HK-2 (cell line): Measurements from ENCODE around the gene SYT15.
"Not testable (repeated sequence)": the region's sequence is repeated elsewhere in the genome, so short reads cannot be mapped to it uniquely, and the experiment has no call there.

Source experiments
- DNase-seq: peaks from one replicate; pipeline ENCODE4 v3.0.0-alpha.2; 2018; ENCODE audit not compliant: unreplicated experiment

The SYT15 gene

DNA sequence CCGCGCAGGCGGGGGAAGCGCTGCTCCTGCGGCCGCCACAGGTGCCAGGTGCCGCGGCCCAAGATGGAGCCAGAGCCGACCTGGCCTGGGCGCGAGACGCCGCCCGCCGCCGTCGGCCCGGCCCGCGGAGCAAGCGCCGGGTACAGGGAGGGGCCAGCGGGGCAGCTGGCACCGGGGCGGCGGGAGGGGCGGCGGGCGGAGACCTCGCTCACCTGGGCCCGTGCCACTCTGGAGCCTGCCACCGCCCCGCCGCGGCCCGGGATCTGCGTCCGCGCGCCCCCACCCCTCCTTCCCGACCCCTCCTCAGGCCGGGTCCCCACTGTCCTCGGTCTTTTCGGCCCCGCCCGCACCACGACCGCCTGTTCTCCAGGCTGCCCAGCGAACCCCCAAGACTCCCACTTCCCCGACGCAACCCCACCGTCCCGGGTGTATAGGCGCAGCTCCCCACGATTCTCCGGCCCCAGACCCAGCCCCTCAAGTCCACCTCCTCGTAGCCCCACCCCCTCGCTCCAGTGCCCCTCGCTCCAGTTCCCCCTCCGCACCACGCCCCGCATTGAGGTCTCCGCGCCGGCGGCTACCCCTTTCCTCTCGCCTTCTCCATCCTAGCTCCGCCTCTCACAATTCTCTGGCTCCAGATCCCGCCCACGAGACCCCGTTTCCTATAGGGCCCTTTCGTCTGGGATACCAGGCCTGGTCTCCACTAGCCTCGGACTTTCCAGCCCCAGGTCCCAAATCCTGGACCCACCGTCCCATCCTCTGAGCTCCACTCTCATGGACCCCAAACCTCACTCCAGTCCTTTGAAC lies 22.2 kb upstream of the SYT15 start, which contains the start of gene GPRIN2:
Gene GPRIN2, minus strand, starts transcription at position 144 of the 804 bp plus-strand sequence. CDS start 5,922 bp downstream, outside the sequence.
- no peak for DNase-seq

DNA sequence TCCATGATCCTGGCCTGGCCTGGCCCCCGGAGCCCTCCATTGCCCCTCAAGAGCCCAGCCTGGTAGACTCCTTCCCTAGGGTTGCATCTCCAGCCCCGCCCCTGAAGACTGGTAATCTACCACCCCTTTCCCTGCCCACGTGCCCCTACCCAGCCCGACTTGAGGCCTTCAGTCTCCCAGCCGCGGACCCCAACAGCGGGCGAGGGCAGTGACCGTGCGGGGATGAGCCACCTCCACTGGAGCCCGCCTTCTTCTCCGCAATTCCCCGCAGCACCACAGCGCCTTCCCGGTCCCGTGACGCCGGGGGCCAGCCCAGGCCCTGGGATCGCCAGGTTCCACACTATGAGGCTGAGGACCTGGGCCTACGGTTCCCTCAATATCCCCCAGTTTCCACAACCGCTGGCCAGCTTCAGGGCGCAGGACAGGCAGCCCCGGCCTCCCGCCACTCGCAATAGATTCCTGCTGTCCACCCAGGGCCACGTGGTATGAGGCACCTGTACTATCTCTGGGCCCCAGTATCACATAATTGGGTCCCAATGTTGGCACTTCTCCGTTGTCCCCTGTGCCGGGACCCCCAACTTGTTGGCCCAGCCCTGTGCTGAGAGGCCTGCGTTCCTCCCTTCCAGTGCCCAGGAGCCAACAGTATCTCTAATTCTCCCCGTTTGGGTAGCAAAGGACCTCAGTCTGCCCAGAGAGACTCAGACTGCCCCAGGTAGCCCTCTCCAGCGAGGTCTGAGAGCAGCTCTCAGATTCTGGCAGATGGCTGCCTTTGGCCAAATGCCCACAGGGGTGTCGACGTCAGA lies 21.4 kb upstream of the SYT15 start:
- no peak for DNase-seq

DNA sequence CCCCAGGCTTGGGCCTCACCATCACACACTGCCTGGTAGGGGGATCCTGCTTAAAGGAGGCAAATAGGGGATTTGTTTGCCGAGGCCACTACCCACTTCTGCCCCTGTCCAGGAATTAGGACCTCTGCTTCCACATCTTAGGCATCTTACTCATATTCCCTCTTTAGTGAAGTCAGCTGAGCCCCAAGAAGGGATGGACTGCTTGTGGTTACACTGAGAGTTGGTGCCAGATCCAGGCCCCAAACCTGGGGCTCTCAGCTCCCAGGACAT lies 20.9 kb upstream of the SYT15 start:
- DNase-seq, result no peak

DNA sequence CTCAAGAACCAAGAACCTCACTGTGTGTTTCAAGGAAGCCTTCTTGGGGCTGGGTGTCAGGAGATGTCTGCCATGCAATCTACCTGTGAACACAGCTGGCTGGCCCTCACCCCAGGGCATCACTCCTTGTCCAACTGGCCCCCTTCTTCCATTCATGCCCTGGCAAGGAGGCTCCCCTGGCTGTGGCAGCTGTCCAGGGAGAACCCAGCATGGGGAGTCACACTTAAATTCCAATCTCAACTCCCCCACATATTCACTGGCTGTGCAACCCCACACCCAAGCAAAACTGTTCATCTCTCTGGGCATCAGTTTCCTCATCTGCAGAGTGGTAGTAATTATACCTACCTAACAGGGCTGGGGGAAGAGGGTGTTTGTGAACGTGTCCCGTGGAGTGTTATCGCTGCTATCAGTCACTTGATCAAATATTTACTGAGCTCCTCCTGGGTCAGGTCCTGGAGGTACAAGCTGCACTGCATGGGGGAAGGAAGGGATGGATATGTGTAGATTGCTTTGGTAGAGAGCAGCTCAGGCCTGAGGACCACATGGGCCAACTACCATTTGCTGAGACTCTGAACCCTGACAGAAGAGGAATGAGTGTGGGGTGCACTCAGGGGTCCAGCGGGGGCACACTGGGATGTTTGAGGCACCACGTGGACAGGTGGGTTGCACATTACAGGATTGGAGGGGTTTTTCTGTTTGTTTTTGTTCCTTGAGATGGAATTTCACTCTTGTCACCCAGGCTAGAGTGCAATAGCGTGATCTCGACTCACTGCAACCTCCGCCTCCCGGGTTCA lies 20.3 kb upstream of the SYT15 start:
- DNase-seq, result no peak

DNA sequence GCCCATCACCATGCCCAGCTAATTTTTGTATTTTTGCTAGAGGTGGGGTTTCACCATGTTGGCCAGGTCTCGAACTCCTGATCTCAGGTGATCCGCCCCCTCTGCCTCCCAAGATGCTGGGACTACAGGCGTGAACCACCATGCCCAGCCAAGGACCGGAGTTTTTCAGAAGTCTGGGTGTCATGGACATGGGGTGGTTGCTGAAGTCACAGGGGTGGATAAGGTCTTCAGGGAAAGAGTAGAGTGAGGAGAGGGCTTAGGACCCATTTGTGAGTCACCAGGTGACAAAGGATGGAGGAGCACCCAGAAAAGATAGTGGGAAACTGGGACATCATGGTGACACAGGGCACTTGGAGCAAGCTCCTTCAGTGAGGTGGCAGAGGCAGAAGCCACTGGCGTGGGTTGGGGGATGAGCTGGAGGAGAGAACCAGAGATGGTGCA lies 19.7 kb upstream of the SYT15 start:
- DNase-seq, result no peak

DNA sequence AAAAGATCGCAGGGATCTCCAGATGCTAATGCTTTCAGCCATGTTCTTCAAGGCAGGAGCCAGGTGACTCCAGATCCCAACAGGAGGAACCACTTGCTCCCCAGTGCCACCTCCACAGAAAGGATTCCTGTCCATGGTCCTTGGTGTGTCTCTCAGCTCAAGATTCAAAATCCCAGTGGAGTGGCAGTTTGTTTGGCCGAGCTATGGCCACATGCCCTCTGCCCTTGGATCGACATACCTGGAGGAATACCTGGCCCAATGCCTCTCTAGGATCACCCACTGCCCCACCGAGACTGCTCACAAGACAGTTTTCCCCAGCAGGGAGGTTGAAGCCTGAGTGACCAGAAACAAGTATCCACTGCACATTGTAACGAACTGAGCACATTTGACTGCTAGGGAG lies 18.5 kb upstream of the SYT15 start:
- no peak for DNase-seq

DNA sequence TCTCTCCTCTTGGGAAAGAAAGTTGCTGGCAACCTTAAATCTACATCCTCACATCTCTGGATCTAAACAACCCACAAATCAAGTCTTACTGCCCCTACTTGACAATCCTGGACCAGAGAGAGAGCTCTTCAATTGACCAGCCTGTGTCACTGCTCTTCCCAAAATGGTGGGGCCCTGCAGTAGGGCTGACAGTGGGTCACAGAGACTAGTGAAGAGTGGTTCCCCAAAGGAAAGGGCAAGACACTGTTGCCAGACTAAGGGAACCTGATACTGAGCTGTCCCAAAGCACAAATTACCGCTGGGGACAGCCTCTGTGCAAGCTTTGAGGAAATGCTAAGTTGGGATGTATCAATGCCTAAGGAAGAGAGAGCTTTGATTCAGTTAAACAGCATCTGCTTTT lies 18.0 kb upstream of the SYT15 start:
- no peak for DNase-seq

DNA sequence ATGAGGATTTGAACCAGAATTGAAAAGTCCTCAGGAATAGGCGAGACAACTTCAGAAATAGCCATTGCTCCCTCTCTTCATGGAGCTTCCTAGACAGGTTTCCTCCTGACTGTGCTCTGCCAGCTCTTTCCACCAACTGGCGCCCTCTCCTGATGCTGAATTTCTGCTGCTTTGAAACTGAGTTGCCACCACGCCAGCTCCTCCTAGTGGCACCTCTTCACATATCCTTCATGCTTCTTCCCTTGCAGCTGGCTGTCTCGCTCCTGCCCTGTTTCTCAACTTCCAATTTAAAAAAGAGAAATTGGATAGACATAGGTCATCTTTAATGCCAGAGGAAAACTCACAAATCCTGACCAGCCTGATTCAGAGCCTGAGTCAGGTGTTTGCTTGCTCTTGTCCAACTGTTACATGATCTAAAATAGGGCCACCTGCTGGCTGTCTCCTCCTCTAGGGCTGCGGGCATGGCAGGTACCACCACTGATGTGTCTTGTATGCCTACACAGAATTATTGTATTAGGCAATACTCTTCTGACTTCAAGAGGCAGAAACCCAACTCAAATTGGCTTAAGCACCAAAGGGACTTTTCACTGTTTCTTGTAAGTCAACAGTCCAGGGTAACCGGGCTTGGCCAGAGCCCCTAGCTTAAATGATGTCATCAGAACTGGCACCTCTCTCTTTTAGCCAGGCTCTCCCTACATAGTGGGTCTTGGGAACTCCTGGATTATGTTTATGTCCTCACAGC lies 13.2 kb upstream of the SYT15 start:
- peak; percentile 68 for DNase-seq

DNA sequence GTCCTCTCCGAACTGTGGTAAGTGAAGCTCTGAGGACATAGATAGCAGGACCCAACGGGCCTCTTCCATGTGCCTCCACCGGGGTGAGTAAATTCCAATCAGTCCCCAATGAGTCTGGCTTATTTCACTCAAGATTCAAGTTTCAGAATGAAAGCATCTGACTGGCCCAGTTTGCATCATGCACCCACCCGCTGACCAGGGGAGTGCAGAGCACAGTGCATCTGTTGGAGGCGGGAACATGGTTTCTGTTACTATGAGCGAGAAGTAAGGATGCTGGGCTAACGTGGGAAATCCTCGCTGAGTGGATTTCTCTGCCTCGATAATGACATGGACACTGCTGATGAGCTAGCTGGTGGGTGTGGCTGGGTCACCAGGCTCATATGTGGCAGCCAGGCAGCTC lies 11.8 kb upstream of the SYT15 start:
- DNase-seq, result not testable (repeated sequence)

DNA sequence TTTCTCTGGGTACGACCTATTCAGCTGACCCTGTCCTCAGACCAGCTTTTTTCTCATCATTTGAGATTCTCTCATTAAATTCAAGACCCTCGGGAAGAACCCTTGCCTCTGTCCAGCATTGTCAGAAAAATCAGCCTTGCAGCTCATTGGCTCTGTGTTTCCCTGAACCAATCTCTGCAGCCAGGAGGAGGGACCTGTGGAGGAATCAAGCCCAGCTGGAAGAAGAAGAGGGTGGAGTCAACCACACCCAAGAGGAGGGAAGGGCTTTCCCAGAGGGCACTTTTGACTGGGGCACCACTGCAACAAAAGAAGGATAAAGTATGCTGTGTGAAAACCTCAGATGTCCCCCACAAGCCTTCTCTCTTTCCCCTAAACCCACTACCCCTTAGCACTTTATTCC lies 8.3 kb upstream of the SYT15 start:
- DNase-seq, result not testable (repeated sequence)

DNA sequence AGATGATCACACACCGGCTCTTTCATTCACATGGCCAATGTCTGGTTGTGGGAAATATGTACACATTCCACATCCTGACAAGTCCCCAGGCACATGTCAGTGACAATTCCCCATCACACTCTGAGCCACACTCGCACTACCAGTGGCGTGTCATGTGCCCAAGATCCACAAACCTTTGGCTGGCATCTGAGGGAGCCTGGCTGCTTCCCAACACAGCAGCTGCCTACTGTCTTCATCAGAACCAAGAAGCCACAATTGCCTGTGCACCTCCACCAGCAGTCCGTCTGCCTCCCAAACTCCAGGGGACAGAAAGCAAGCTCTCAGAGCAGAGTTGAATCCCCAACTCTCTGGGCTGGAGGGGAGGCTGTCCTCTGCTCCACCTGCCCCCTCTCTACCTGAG lies 6.2 kb upstream of the SYT15 start:
- not testable (repeated sequence) for DNase-seq

DNA sequence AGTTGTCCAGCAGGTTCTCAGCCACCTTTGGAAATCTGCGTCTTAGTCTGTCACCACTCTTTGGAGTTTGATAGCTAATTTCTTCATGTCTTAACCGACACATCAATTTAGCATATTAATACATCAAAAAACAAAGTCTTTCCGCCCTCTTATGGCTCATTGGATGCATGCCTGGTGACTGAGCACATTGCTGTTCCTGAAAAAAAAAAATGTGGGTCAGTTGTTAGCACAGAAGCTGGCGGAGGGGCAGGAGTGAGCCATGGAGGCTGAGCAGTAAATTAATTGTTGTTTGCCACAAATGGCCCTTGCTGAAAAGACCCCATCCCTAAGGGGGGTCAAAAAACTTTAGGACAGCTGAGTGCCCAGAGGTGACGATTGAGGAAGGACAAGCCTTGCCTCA lies 5.6 kb upstream of the SYT15 start:
- DNase-seq, result not testable (repeated sequence)

DNA sequence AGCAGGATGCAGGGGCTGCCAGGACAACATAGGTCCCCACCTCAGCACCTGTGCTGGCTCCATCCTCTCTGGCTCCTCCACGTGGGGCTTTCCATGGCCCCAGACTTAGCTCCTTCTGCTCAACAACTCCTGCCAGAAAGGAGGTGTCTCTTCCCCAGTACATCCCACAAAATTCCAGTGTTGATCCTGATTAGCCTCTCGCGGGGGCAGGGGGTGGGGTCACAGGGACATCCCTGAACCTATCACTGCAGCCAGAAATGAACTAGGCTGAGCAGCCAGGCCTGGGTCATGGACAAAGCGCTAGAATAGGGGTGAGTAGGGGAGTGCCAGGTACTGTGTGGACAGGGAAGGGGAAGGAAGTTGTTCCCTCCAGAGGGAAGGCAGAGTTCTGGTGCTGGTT lies 5.0 kb upstream of the SYT15 start:
- not testable (repeated sequence) for DNase-seq

DNA sequence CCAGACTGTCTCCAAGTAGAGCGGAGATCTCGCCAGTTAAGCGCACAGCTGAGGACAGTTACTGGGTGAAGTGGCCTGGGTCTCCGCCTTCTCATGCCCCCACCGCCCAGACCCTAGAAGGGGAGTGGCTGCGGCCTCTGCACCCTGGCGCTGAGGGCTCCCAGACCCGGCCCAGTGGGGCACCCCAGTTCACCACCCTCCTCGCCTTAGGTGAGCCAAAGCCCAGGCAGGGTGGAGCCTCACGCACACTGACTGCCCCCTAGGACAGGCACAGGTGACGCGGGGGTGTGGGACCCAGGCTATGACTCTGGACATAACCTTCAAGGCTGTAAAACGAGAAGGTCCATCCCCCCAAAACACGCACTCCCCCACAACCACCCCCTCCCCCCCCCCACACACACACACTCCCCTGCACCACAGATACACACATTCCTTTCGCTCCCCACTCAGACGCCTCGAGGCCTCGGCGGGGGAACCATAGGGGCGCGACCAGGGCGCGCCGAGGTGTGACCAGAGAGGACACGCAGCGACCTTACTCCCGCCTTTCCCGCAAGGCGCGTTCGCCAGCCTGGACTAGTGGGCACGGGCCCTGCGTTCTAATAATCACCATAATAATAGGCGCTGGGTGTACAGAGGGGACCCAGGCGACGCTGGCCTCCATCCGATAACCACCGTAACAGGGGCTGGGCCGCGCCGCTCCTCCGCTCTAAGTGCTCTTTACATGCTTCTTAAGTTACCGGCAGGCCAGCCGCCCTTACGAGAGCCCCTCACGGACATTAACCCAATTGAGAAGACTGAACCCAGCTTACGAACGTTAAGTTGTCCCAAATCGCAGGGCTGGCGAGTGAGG lies 1.1 kb upstream of the SYT15 start:
- DNase-seq, result not testable (repeated sequence)

DNA sequence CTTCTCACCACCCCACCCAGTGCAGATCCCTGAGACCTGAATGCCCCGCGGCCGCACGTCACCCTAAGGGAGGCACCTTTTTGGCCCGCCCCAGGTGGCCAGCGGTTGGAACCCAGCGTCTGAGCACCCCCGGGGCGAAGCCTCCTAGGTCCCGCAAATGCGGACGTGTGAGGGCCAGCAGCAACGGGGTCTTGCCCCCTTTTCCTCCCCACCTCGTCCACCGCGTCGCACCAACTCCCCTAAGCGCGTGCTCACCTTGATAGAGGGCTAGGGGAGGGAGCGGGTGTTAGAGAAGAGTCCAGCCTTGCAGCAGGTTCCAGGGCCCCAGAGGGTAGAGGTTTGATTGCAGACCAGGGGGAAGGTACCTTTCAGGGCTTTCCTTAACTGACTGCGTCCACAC lies 450 bp downstream of the SYT15 start:
- not testable (repeated sequence) for DNase-seq

DNA sequence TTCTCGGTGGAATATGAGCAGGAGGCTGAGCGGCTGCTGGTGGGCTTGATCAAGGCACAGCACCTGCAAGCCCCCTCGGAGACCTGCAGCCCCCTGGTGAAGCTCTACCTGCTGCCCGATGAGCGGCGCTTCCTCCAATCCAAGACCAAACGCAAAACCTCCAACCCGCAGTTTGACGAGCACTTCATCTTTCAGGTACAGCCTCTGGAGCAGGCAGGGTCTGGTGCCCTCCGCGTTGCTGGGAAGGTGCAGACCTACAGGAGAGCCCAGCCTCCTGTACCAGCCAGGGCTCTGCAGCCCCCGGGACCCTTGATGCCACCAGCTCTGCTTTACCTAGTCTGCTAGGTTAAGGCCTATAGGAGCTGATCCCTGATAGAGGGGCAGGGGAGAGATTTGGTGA lies 3.1 kb downstream of the SYT15 start:
- DNase-seq, result not testable (repeated sequence)

DNA sequence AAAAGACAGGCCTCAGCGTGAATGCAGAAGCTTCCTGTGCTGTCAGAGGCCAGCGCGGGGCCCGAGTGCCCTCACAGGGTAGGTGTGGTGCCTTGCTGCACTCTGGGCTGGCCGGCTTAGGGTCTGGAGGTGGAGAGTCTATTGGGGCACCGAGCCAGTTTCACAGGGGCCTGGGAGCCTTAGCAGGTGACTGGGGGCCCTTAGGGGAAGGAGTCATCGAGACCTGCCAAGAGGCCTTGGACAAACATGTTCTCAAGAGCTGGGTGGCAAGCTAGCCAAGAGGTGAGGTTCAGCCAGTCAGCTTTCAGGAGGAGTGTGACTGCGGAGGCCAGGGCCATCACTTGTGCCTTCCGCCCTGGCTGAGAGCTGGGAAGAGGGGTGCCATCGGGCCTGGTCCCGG lies 3.6 kb downstream of the SYT15 start:
- DNase-seq, result not testable (repeated sequence)

DNA sequence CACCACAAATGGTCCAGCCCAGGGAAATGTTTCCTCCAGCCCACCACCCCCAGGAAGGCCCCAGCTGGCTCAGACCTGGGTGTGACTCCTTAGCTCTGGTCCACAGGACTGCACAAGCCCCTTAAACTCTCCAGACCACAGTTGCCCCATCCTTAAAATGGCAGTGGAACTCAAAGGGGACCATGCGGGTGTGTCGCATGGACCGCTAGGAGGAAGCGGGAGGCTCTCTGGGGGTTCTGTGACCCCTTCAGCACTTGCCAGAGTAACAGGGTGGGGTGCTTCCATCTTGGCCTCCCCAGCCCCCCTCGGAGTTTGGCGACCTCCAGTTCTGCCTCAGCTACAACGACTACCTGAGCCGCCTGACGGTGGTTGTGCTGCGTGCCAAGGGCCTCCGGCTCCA lies 5.3 kb downstream of the SYT15 start:
- not testable (repeated sequence) for DNase-seq

DNA sequence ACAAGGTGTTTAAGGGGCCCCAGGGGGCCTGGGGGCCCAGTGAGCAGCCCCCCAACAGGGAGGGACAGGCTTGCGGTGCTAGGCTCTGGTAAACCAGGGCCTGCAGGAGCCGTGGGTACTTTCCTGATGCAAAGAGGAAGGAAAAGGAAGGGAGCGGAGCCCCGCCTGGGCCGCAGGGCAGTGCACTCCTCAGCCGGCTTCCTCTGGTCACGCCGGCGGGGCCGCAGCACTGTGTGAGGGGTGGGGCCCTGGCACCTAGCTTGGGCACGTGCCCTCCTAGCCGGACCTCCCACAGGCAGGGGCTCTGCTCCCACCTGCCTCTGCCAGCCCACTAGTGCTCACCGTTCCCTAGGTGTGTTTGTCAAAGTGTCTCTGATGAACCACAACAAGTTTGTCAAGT lies 6.3 kb downstream of the SYT15 start:
- not testable (repeated sequence) for DNase-seq

DNA sequence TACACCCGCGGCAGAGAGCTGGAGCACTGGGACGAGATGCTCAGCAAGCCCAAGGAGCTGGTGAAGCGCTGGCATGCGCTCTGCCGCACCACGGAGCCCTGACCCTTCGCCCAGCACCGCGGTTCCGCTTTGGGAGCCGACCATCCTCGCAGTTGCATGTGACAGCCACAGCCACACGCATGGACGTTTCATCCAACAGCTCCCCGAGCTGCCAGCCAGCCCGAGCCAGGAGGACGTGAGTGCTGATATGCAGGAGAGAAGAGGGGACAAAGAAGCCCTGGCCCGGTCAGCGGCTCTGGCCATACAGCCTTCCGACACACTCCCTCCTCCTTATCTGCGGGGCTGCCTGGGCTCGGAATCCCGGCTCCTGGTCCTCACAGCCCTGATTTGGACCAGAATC lies 8.6 kb downstream of the SYT15 start:
- DNase-seq, result not testable (repeated sequence)

DNA sequence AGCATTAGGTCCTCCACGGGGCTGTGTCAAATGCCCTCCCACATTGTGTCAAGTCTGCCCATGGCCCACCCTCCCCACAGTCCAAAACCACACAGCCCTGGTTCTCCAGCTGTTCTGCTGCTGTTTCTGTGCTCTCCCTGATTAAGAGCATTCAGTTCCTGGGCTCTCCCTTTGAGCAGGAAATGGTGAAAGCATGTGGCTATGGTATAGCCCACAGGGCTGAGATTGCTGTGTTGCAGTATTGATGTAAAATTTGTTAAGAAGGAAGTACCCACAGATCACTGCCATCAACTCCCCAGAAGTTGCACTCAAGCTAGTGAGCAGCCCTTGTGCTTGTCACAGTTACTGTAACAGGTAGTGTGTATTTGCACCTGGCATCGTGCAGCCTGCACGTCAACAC lies 9.3 kb downstream of the SYT15 start:
- not testable (repeated sequence) for DNase-seq
